Immature natural killer cell (primary cell): ENCODE results near the gene TMEM187. TPM values are rescaled to one million over a fixed set of nuclear protein-coding genes. Genes with fewer than 3 reads are reported as not detected.
A peak's percentile ranks its signal among the peaks of the same experiment; 100 is the strongest.

Experiments
- DNase-seq, 3 donors: peaks; one replicate each; pipeline ENCODE4 v3.0.0; 2022; ENCODE audit warnings: mixed read lengths in 1 of 3
- H3K27ac Mint-ChIP-seq, 6 donors: one replicate each; pipeline ENCODE4 v1.8.0; 2020; ENCODE audit warnings: mixed read lengths in 6 of 6, mild to moderate bottlenecking in 5 of 6, inconsistent platforms in 4 of 6, moderate library complexity in 3 of 6
- H3K27me3 Mint-ChIP-seq, 3 donors: one replicate each; pipeline ENCODE4 v1.8.0; 2020 to 2021; ENCODE audit warnings: low read depth in 3 of 3, mild to moderate bottlenecking in 3 of 3, mixed read lengths in 3 of 3, moderate library complexity in 3 of 3, inconsistent platforms in 1 of 3
- H3K36me3 Mint-ChIP-seq, 3 donors: one replicate each; pipeline ENCODE4 v1.8.0; 2020; ENCODE audit warnings: mixed read lengths in 3 of 3, inconsistent platforms in 2 of 3, mild to moderate bottlenecking in 2 of 3
- H3K4me1 Mint-ChIP-seq, 2 donors: one replicate each; pipeline ENCODE4 v1.8.0; 2020; ENCODE audit warnings: inconsistent platforms in 2 of 2, mild to moderate bottlenecking in 2 of 2, mixed read lengths in 2 of 2, moderate library complexity in 1 of 2
- H3K4me3 Mint-ChIP-seq, 5 donors: one replicate each; pipeline ENCODE4 v1.8.0; 2020; ENCODE audit warnings: mild to moderate bottlenecking in 5 of 5, mixed read lengths in 5 of 5, inconsistent platforms in 3 of 5, moderate library complexity in 3 of 5
- H3K9me3 Mint-ChIP-seq, 6 donors: one replicate each; pipeline ENCODE4 v1.8.0; 2020; ENCODE audit warnings: mild to moderate bottlenecking in 6 of 6, mixed read lengths in 6 of 6, inconsistent platforms in 4 of 6, moderate library complexity in 3 of 6
- polyA plus RNA-seq, 3 donors: library from polyadenylated mRNA; unstranded; fragments of 300-500 nt; fragmentation: Illumina TruSeq; gene quantifications; one replicate each; pipeline ENCODE4 v1.2.3, GENCODE V29; 2021

TMEM187 gene
- polyA plus RNA-seq, 3 donors from 2014 or later: 4.1 to 17.5 (median 5.2) TPM

- peak overlapping the region in 5 of 6 donors; percentile 40 to 97 (median 68) for H3K27ac Mint-ChIP-seq
- no peak for DNase-seq
- H3K4me1 Mint-ChIP-seq: peaks cover 46 to 58% of the 10 kb centered on the region in 2 donors
- no peaks in the 10 kb centered on the region for H3K9me3 Mint-ChIP-seq
- H3K27me3 Mint-ChIP-seq: peaks cover 2 to 5% (median 4%) of the 10 kb centered on the region in 3 donors
- H3K36me3 Mint-ChIP-seq: peaks cover 0 to 16% (median 0%) of the 10 kb centered on the region in 3 donors
- H3K4me3 Mint-ChIP-seq: no peak overlapping the region
Measured at GRCh38 chrX:153965406-153965805, 7.1 kb upstream of the TMEM187 start.

- Mint-ChIP-seq H3K9me3 (no peaks in the 10 kb centered on the region), H3K4me1 (peaks cover 46 to 58% of the 10 kb centered on the region in 2 donors), H3K36me3 (peaks cover 0 to 8% (median 0%) of the 10 kb centered on the region in 3 donors), H3K27ac (peak overlapping the region; percentile 93 to 100 (median 96)), H3K4me3 (peak overlapping the region; percentile 44 to 100 (median 98)), H3K27me3 (peaks cover 9 to 10% (median 9%) of the 10 kb centered on the region in 3 donors)
- no peak for DNase-seq
Measured at GRCh38 chrX:153966283-153966688, 6.3 kb upstream of the TMEM187 start.

- Mint-ChIP-seq H3K4me3 (peak overlapping the region; percentile 82 to 100 (median 98)), H3K36me3 (peaks cover 0 to 4% (median 0%) of the 10 kb centered on the region in 3 donors), H3K9me3 (no peaks in the 10 kb centered on the region), H3K4me1 (peaks cover 46 to 58% of the 10 kb centered on the region in 2 donors), H3K27ac (peak overlapping the region; percentile 93 to 100 (median 96)), H3K27me3 (peaks cover 13 to 14% (median 14%) of the 10 kb centered on the region in 3 donors)
- DNase-seq: no peak
Measured at GRCh38 chrX:153966841-153967535, 5.6 kb upstream of the TMEM187 start.

- Mint-ChIP-seq H3K36me3 (peaks cover 0 to 1% (median 0%) of the 10 kb centered on the region in 3 donors), H3K9me3 (no peaks in the 10 kb centered on the region), H3K4me3 (peak overlapping the region; percentile 82 to 100 (median 98)), H3K4me1 (peaks cover 46 to 58% of the 10 kb centered on the region in 2 donors), H3K27ac (peak overlapping the region; percentile 93 to 100 (median 96)), H3K27me3 (peaks cover 15 to 18% (median 16%) of the 10 kb centered on the region in 3 donors)
- DNase-seq: peak in 2 of 3 donors; percentile 39 to 49
Measured at GRCh38 chrX:153967536-153968224, 4.9 kb upstream of the TMEM187 start.

- peaks cover 15 to 22% (median 21%) of the 10 kb centered on the region in 3 donors for H3K27me3 Mint-ChIP-seq
- H3K36me3 Mint-ChIP-seq: no peaks in the 10 kb centered on the region
- H3K4me3 Mint-ChIP-seq: peak overlapping the region; percentile 82 to 100 (median 98)
- no peaks in the 10 kb centered on the region for H3K9me3 Mint-ChIP-seq
- no peak for DNase-seq
- H3K27ac Mint-ChIP-seq: peak overlapping the region; percentile 93 to 100 (median 96)
- peaks cover 50 to 63% of the 10 kb centered on the region in 2 donors for H3K4me1 Mint-ChIP-seq
Measured at GRCh38 chrX:153968255-153968654, 4.3 kb upstream of the TMEM187 start.

GRCh38 chrX:153968754-153969124 lies 3.8 kb upstream of the TMEM187 start:
- H3K27me3 Mint-ChIP-seq: peaks cover 15 to 26% (median 21%) of the 10 kb centered on the region in 3 donors
- peaks cover 53 to 68% of the 10 kb centered on the region in 2 donors for H3K4me1 Mint-ChIP-seq
- H3K27ac Mint-ChIP-seq: peak overlapping the region; percentile 93 to 100 (median 96)
- DNase-seq: no peak
- H3K36me3 Mint-ChIP-seq: no peaks in the 10 kb centered on the region
- H3K4me3 Mint-ChIP-seq: peak overlapping the region; percentile 82 to 100 (median 98)
- H3K9me3 Mint-ChIP-seq: no peaks in the 10 kb centered on the region

- H3K4me1 Mint-ChIP-seq: peaks cover 58 to 71% of the 10 kb centered on the region in 2 donors
Measured at GRCh38 chrX:153969125-153969903, 3.2 kb upstream of the TMEM187 start.

GRCh38 chrX:153969904-153970356 lies 2.6 kb upstream of the TMEM187 start:
- Mint-ChIP-seq H3K27me3 (peaks cover 15 to 26% (median 21%) of the 10 kb centered on the region in 3 donors), H3K9me3 (peaks cover 0 to 2% (median 0%) of the 10 kb centered on the region in 6 donors), H3K27ac (peak overlapping the region; percentile 93 to 100 (median 98)), H3K4me1 (peaks cover 62 to 71% of the 10 kb centered on the region in 2 donors), H3K4me3 (peak overlapping the region; percentile 82 to 100 (median 98)), H3K36me3 (no peaks in the 10 kb centered on the region)
- DNase-seq: no peak

More at GRCh38 chrX:153969125-153969903, 3.2 kb upstream of the TMEM187 start:
- Mint-ChIP-seq H3K36me3 (no peaks in the 10 kb centered on the region), H3K9me3 (no peaks in the 10 kb centered on the region), H3K27ac (peak overlapping the region; percentile 93 to 100 (median 95)), H3K4me3 (peak overlapping the region; percentile 82 to 100 (median 98)), H3K27me3 (peaks cover 15 to 26% (median 21%) of the 10 kb centered on the region in 3 donors)
- no peak for DNase-seq

GRCh38 chrX:153970357-153971123 lies 2.0 kb upstream of the TMEM187 start:
- DNase-seq: no peak
- H3K4me1 Mint-ChIP-seq: peaks cover 57 to 66% of the 10 kb centered on the region in 2 donors
- H3K36me3 Mint-ChIP-seq: no peaks in the 10 kb centered on the region

GRCh38 chrX:153971124-153971449 lies 1.5 kb upstream of the TMEM187 start:
- Mint-ChIP-seq H3K27me3 (peaks cover 15 to 24% (median 21%) of the 10 kb centered on the region in 3 donors), H3K4me1 (peaks cover 52 to 66% of the 10 kb centered on the region in 2 donors), H3K36me3 (no peaks in the 10 kb centered on the region), H3K4me3 (peak overlapping the region; percentile 98 to 100 (median 100)), H3K9me3 (peaks cover 0 to 2% (median 0%) of the 10 kb centered on the region in 6 donors), H3K27ac (peak overlapping the region; percentile 98 to 100 (median 100))
- peak; percentile 91 to 94 (median 92) for DNase-seq

More at GRCh38 chrX:153970357-153971123, 2.0 kb upstream of the TMEM187 start:
- Mint-ChIP-seq H3K27ac (peak overlapping the region; percentile 98 to 100 (median 100)), H3K27me3 (peaks cover 15 to 26% (median 21%) of the 10 kb centered on the region in 3 donors), H3K9me3 (peaks cover 0 to 2% (median 0%) of the 10 kb centered on the region in 6 donors), H3K4me3 (peak overlapping the region; percentile 98 to 100 (median 100))

GRCh38 chrX:153971450-153972367 lies 845 bp upstream of the TMEM187 start, which contains the start of gene HCFC1:
HCFC1 (minus strand) TSS chrX:153971818; CDS start chrX:153970840, 978 bp downstream.
- Mint-ChIP-seq H3K36me3 (no peaks in the 10 kb centered on the region), H3K9me3 (peaks cover 0 to 2% (median 0%) of the 10 kb centered on the region in 6 donors), H3K27me3 (peaks cover 15 to 24% (median 21%) of the 10 kb centered on the region in 3 donors), H3K4me3 (peak within 1 kb of the TSS; percentile 98 to 100 (median 100)), H3K4me1 (peaks cover 46 to 60% of the 10 kb centered on the region in 2 donors), H3K27ac (peak within 1 kb of the TSS; percentile 98 to 100 (median 100))
- peak; percentile 93 to 97 (median 97) for DNase-seq
